HG02759 (cell line): ENCODE measurements around the gene PANK2.

Source experiments
- ATAC-seq: cut with Tn5 transposase; IDR thresholded peaks from one replicate; pipeline ENCODE4 v1.9.1; 2021; ENCODE audit warnings: mild to moderate bottlenecking, moderate library complexity; ENCODE audit not compliant: unreplicated experiment

Gene PANK2

DNA sequence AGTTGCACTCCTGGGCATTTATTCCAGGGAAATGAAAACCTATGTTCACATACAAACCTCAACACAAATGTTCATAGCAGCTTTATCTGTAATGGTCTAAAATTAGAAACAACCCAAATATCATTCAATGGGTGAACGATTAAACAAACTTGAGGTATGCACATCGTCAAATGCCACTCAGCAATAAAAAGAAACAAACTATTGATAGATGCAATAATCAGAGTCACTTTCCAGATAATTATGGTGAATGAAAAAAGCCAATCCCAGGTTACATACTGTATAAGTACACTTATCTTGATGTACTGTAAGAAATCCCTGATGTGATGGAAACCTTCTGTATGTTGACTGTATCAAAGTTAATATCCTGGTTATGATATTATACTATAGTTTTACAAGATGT lies 87.3 kb downstream of the PANK2 start:
- no peak for ATAC-seq
